ENCODE data around the gene RAB25.

Gene RAB25

GRCh38 chr1:156104065-156104810 lies 43.3 kb downstream of the RAB25 start:
- H3K4me2 ChIP-seq (ENCODE audit: low read length), result peak overlapping the region; percentile 43
- H3K27me3 ChIP-seq (ENCODE audit: control insufficient read depth, insufficient read depth, low read length), result no peaks in the 10 kb centered on the region
- peak overlapping the region; percentile 45 for H2AFZ ChIP-seq
- H3K9ac ChIP-seq, result no peak overlapping the region
- no peaks in the 10 kb centered on the region for H3K36me3 ChIP-seq (ENCODE audit: control insufficient read depth, insufficient read depth, low read length)
- H3K4me1 ChIP-seq, result peaks cover 22% of the 10 kb centered on the region
- H3K9me3 ChIP-seq (ENCODE audit: control insufficient read depth, low read length), result no peaks in the 10 kb centered on the region
- no peak for TF ChIP-seq CTCF (IDR thresholded peaks at IDR 0.05)
- H3K4me3 ChIP-seq (ENCODE audit: low read depth, low read length), result peak overlapping the region; percentile 23
- H3K27ac ChIP-seq, result peak overlapping the region; percentile 93
- no peaks in the 10 kb centered on the region for H3K79me2 ChIP-seq

- Histone ChIP-seq H3K36me3 (ENCODE audit: control insufficient read depth, insufficient read depth, low read length) (no peaks in the 10 kb centered on the region), H3K27ac (peak overlapping the region; percentile 93), H3K27me3 (ENCODE audit: control insufficient read depth, insufficient read depth, low read length) (no peaks in the 10 kb centered on the region), H3K9me3 (ENCODE audit: control insufficient read depth, low read length) (no peaks in the 10 kb centered on the region), H3K4me2 (ENCODE audit: low read length) (peak overlapping the region; percentile 76), H2AFZ (peak overlapping the region; percentile 66), H3K9ac (peak overlapping the region; percentile 5), H3K4me1 (peaks cover 22% of the 10 kb centered on the region), H3K79me2 (no peaks in the 10 kb centered on the region), H3K4me3 (ENCODE audit: low read depth, low read length) (peak overlapping the region; percentile 45)
- no peak for TF ChIP-seq CTCF (IDR thresholded peaks at IDR 0.05)
Measured at GRCh38 chr1:156104861-156105832, 44.2 kb downstream of the RAB25 start.

GRCh38 chr1:156106624-156107488 lies 45.9 kb downstream of the RAB25 start:
- Histone ChIP-seq H3K9me3 (ENCODE audit: control insufficient read depth, low read length) (no peaks in the 10 kb centered on the region), H3K9ac (no peak overlapping the region), H3K27me3 (ENCODE audit: control insufficient read depth, insufficient read depth, low read length) (no peaks in the 10 kb centered on the region), H3K4me3 (ENCODE audit: low read depth, low read length) (peak overlapping the region; percentile 11), H3K36me3 (ENCODE audit: control insufficient read depth, insufficient read depth, low read length) (no peaks in the 10 kb centered on the region), H3K4me1 (peaks cover 25% of the 10 kb centered on the region), H3K79me2 (no peaks in the 10 kb centered on the region), H3K27ac (peak overlapping the region; percentile 96), H2AFZ (peak overlapping the region; percentile 79), H3K4me2 (ENCODE audit: low read length) (peak overlapping the region; percentile 43)
- TF ChIP-seq CTCF (IDR thresholded peaks at IDR 0.05), result no peak

- Histone ChIP-seq H3K4me2 (ENCODE audit: low read length) (no peak overlapping the region), H2AFZ (no peak overlapping the region), H3K27me3 (ENCODE audit: control insufficient read depth, insufficient read depth, low read length) (no peaks in the 10 kb centered on the region), H3K79me2 (no peaks in the 10 kb centered on the region), H3K4me1 (peaks cover 25% of the 10 kb centered on the region), H3K27ac (no peak overlapping the region), H3K36me3 (ENCODE audit: control insufficient read depth, insufficient read depth, low read length) (no peaks in the 10 kb centered on the region), H3K9me3 (ENCODE audit: control insufficient read depth, low read length) (no peaks in the 10 kb centered on the region), H3K4me3 (ENCODE audit: low read depth, low read length) (no peak overlapping the region), H3K9ac (no peak overlapping the region)
- TF ChIP-seq CTCF (IDR thresholded peaks at IDR 0.05), result no peak
Measured at GRCh38 chr1:156108057-156108456, 47.1 kb downstream of the RAB25 start.
